Endothelial cell of umbilical vein (primary cell): Measurements from ENCODE around the gene HS6ST2.

Experiments
- POLR2A ChIP-seq: IDR thresholded peaks from 2 replicates; pipeline ENCODE4 v1.6.1; 2012; ENCODE audit warnings: low read depth, mild to moderate bottlenecking, control low read depth, low read length
- TF ChIP-seq, protein P1 (sequence below), 2 donors: IDR thresholded peaks; 1 replicate in 1 of 2; 2 replicates in 1 of 2; pipeline ENCODE4 v1.5.1; 2011; ENCODE audit warnings: low read length in 2 of 2, mild to moderate bottlenecking in 2 of 2, moderate library complexity in 2 of 2, control low read depth in 1 of 2, inconsistent platforms in 1 of 2, low read depth in 1 of 2; ENCODE audit not compliant: insufficient read depth in 1 of 2; ENCODE audit errors: extremely low read depth in 1 of 2
- TF ChIP-seq, protein P2 (sequence below): IDR thresholded peaks from 2 replicates; pipeline ENCODE4 v1.6.1; 2011; ENCODE audit not compliant: insufficient read depth, insufficient read length

DNA sequence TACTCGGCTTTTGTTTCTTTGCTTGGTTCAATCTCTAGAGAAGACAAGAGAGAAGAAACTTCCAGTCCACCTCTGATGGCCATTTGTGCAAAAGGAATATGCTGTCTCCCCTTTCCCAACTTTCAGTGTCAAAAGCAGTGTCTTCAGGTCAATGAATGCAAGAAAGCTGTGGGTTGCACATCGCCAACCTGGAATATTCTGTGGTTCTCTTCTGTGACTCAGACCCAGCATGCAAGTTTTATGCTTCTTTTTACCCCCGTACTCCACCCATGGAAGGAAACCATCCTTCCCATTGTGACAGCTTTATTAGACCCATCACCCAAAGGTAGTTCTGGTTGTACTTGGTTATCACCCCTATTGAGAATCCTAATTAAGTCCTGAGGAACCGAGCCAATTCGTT lies 334.0 kb downstream of the HS6ST2 start:
- TF ChIP-seq, protein P1, sequence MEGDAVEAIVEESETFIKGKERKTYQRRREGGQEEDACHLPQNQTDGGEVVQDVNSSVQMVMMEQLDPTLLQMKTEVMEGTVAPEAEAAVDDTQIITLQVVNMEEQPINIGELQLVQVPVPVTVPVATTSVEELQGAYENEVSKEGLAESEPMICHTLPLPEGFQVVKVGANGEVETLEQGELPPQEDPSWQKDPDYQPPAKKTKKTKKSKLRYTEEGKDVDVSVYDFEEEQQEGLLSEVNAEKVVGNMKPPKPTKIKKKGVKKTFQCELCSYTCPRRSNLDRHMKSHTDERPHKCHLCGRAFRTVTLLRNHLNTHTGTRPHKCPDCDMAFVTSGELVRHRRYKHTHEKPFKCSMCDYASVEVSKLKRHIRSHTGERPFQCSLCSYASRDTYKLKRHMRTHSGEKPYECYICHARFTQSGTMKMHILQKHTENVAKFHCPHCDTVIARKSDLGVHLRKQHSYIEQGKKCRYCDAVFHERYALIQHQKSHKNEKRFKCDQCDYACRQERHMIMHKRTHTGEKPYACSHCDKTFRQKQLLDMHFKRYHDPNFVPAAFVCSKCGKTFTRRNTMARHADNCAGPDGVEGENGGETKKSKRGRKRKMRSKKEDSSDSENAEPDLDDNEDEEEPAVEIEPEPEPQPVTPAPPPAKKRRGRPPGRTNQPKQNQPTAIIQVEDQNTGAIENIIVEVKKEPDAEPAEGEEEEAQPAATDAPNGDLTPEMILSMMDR (IDR thresholded peaks at IDR 0.05; ENCODE audit: extremely low read depth in 1 of 2, insufficient read depth in 1 of 2, low read depth in 1 of 2, low read length in 2 of 2), result no peak
- no peak for TF ChIP-seq POLR2A
- TF ChIP-seq, protein P2, sequence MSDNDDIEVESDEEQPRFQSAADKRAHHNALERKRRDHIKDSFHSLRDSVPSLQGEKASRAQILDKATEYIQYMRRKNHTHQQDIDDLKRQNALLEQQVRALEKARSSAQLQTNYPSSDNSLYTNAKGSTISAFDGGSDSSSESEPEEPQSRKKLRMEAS, result no peak
